ENCODE results near the gene FBXL19.
"Not testable (repeated sequence)": the region's sequence is repeated elsewhere in the genome, so short reads cannot be mapped to it uniquely, and the experiment has no call there.

The FBXL19 gene

DNA sequence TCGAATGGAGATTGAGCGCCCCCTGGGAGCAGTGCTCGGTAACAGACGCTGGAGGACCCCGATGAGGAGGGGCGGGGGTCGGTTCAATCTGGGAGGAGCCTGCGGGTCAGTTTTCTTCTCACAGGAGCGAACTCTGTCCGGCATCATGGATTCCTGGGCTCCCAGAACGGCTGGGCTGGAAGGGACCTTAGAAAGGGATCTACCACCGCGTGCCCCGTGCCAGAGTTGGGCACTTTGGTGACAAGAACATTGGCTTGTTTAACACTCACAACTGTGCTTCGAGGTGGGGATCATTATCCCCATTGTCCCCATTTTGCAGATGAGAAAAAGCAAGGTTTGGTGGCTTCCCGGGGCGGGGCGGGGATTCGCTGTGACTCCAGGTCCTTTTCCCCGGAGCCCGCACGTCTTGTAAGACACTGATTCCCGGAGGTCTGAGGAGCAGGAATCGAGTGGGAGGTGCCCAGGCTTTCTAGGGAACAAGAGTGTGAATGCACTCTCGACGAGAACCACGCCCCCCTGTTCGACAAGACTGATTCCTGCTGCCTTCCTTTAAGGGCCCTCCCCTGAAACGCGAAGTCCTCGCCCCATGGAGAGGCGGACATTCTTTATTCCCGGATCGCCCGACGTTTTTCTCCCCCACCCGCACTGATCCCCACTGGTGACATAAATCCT lies 1.5 kb upstream of the FBXL19 start:
- DNase-seq (ENCODE audit: low read depth): peak; percentile 77

DNA sequence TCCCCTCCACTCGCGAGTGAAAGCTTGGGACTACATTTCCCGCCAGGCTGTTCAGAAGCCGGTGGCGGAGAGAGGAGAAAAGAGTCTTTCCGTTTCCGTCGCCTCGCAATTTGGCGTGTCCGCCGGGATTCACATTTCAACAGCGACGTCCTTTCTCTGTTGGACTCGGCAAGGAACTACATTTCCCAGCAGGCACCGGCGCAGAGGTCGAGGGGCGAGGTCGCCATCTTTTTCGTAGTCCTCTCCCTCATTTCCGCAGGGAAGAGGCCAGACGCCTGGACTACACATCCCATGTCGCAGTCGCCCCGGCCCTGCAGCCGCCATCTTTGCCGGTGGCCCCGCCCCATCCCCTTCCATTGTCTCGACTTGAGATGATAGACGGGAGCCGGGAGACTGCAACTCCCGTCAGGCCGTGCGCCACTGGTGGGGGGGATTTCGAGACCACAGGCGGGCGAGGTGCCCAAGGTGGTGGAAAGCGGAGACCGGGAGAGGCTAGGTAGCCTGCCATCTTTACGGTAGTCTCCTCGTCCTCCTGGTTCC lies 882 bp upstream of the FBXL19 start:
- DNase-seq (ENCODE audit: low read depth): peak; percentile 99

DNA sequence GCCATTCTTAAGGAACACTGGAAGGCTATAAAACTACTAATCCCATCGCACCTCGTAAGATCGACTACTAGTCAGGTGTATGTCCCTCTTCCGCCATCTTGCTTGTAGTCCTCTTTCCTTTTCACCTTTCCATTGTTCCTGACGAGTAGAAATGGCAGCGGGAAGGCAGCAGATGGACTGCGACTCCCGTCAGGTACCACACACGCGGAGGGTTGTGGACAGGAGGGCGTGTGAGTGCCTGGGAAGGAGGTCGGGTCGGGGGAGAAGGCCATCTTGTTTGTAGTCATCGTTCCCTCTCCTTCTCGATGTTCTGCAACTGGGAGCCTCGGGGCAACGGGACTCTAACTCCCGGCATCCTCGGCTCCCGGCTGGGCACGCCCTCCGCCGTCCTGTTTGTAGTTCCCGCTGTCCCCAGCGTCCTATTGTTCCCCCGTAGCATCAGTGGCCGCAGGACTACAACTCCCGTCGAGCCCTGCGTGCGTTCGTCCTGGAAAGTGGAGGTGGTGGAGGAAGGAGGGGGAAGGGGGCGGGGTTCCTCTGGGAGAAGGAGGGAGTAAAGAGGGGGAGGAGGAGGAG lies 324 bp upstream of the FBXL19 start:
- peak; percentile 89 for DNase-seq (ENCODE audit: low read depth)

DNA sequence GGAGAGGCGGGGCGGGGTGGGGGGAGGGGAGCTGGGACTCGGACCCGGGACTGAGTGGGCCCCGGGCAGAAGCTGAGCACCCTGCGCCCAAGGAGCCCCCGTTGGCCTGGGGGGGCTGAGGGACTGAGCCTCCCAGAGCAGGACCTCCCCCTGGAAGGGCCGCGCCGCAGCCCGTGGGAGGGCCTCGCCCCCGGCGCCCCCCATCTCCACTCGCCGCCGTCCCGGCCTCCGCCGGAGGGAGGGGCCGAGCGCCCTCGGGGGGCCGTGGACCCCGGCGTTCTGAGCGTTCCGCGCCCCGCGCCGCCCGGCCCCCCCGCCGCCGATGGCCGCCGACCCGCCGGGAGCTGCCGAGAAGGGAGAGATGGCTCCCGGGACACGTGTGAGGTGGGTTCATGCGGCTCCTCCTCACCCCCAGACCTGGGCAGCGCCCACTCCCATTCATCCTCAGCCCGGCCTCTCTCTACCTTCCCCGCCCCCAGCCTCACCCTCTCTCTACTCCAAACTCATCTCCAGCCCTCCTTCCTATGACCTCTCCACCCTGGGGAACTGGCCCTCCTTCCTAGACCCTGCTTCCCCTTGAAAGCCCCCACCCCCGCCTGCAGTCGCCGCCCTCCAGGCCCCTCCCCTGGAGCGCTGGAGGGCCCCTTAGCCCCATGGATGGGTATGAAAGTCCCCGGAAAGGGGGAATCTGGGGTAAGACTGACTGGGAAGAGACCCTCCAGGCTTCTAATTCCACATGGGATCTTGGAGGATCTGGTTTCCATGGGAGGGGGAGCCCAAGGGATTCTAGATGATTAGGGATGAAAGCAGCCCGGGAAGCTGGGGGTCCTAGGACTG lies 922 bp downstream of the FBXL19 start:
- no peak for DNase-seq (ENCODE audit: low read depth)

DNA sequence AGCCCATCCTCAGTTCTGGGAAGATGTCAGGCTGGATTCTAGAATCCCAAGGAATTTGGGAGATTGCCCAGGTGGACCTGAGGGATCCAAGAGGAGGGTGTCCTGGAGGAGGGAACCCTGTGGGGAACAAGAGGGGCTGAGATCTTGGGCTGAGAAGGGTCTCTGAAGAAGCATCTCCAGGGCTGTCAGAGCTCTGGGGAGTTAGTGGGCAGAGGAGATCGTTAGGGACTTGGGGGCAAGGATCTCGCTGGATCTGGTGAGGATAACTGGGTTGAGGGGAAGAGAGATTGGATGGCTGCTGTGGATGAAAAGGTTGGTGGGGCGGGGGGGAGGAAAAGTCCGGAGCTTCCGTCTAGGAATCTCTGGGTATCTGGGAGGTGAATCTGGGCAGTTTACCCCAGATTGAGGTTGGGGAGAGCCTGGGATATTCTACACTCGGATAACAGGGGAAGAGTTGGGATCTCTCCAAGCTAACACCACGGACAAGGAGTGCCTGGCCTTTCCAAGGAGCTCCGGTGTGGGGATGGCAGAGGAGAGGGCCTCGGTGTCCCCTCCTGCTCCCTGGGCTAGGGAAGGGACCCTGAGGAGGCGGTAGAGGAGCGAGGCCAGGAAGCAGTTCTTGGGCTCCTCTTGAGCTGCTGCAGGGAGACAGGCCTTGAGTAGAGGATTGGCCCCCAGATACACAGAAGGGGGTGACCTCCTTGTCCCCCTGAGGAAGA lies 1.7 kb downstream of the FBXL19 start:
- no peak for DNase-seq (ENCODE audit: low read depth)

DNA sequence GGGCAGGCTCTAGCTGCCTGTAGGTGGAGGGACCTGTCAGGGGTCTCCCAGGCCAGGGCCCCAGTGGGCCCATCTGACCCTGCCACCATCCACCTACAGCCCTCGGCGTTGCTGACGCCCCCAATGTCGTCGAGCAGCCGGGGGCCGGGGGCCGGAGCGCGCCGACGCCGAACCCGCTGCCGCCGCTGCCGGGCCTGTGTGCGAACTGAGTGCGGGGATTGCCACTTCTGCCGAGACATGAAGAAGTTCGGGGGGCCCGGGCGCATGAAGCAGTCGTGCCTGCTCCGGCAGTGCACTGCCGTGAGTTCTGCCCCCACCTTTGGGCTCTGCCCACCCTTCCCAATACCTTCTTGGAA lies 2.2 kb downstream of the FBXL19 start:
- no peak for DNase-seq (ENCODE audit: low read depth)

DNA sequence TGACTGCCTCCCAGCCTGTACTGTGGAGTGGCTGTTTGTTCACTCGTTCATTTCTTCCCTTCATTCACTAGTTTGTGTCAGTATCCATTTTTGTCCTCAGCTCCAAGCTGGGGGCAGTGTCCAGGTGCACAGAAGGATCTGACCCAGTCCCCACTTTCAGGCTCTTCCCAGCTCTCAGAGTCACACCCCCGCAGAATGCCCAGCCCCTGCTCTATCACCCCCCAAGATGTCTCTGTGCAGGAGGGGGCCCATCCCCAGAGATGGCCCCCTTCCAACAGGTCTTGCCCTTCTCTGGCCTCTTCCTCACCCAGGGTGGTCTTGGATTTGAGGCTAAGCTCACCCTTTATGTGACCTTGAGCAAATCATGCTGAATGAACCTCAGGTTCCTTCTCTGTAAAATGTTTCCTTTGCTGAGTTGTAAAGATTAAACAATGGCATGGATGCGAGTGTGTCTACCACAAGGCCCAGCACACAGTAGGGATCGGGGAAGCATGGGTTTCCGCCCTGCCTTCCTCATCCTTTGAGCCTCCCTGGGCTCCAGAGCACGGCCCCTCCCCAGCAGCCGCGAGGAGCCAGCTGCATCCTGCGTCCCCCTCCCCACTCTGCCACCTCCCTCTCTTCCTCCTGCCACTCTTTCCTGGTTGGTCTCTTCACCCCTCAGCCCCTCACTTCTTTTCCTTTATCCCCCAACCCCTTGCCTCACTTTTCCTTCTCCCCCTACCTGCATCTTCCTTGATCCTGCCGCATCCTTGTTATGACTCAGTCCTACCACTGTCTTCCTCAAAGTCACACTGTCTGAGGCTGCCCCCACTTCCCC lies 2.8 kb downstream of the FBXL19 start:
- no peak for DNase-seq (ENCODE audit: low read depth)

DNA sequence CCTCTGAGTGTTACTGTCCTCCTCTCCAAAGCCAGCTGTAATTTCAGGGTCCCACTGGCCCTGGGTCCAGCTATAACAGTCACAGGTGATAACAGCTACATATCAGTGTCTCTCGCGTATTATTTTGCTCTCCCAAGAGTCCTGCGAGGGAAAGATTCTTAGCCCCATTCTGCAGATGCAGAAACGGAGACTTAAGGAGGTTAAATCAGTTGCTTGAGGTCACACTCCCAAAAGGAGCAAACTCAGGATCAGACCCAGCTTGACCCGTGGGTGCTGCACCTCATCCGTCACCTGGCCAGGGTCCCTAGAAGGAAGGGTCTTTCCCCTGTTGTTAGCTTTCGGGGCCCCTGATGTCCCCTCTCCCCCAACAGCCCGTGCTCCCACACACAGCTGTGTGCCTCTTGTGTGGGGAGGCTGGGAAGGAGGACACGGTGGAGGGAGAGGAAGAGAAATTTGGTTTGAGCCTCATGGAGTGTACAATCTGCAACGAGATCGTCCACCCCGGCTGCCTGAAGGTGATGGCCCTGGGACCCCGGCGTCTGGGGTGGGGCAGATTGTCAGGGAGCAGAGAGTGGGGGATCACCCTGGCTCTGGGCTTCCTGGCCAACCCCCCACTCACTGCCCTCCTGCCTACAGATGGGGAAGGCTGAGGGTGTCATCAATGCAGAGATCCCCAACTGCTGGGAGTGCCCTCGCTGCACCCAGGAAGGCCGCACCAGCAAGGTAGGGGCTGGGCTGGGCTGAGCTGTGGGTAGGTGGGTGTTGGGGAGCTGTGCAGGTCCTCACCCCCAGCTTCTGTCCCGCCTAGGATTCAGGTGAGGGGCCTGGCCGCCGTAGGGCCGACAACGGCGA lies 3.8 kb downstream of the FBXL19 start:
- DNase-seq (ENCODE audit: low read depth): no peak

DNA sequence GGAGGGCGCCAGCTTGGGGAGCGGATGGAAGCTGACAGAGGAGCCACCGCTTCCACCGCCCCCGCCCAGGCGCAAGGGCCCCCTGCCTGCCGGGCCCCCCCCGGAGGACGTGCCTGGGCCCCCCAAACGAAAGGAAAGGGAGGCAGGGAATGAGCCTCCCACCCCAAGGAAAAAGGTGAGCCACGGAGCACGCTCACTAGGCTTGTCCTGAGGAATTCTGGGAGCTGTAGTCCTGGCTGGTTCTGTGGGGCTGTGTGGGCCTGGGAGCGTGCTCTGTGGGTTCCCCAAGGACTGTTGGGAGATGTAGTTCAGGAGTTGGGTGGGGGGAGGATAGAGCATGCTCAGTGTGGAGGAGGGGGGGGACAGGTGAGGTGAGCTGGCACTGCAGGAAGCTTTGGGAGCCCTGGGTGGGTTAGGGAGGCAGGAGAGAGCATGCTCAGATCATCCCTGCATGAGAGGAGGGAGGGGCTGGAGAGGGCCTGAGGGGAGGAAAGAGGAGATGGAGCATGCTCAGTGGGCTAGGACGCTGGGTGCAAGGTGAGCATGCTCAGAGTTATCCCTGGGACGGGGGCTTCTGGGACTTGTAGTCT lies 4.5 kb downstream of the FBXL19 start:
- DNase-seq (ENCODE audit: low read depth): no peak

DNA sequence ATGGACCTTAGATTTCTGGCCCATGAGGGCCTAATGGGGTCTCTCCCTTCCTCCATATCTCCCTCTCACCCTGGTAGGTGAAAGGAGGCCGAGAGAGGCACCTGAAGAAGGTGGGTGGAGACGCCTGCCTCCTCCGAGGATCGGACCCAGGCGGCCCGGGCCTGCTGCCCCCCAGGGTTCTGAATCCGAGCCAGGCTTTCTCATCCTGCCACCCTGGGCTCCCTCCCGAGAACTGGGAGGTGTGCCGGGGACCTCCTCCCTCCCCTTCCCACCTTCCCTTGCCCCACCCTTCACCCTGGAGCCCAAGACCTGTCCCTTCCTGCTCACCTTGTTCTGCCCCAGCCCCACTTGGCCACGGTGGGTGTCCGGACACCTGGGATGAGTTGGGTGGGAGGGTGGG lies 5.0 kb downstream of the FBXL19 start:
- no peak for DNase-seq (ENCODE audit: low read depth)

DNA sequence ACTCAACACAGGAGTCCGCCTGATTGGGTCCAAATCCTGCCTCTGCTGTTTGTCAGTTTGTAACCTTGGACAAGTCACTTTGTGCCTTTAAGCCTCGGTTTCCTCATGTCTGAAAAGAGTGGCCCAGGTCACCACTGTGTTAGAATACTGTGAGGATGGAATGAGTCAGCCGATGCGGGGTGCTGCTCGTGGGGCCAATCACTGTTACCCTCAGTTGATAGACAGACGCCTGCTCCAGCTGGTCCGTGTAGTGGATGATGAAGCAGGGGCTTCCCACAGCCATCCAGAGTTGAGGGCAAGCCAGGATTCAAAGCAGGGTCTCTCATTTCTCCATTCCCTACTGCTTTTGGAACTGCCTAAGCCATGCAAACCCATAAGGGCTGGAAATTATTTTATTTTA lies 5.8 kb downstream of the FBXL19 start:
- no peak for DNase-seq (ENCODE audit: low read depth)

DNA sequence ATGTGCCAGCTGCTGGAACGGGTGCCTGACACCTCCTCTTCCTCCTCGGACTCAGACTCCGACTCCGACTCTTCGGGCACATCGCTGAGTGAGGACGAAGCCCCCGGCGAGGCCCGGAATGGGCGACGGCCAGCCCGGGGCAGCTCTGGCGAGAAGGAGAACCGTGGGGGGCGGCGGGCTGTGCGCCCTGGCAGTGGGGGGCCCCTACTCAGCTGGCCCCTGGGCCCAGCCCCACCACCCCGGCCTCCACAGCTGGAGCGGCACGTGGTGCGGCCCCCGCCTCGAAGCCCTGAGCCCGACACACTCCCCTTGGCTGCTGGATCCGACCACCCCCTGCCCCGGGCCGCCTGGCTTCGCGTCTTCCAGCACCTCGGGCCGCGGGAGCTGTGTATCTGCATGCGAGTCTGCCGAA lies 6.8 kb downstream of the FBXL19 start:
- no peak for DNase-seq (ENCODE audit: low read depth)

DNA sequence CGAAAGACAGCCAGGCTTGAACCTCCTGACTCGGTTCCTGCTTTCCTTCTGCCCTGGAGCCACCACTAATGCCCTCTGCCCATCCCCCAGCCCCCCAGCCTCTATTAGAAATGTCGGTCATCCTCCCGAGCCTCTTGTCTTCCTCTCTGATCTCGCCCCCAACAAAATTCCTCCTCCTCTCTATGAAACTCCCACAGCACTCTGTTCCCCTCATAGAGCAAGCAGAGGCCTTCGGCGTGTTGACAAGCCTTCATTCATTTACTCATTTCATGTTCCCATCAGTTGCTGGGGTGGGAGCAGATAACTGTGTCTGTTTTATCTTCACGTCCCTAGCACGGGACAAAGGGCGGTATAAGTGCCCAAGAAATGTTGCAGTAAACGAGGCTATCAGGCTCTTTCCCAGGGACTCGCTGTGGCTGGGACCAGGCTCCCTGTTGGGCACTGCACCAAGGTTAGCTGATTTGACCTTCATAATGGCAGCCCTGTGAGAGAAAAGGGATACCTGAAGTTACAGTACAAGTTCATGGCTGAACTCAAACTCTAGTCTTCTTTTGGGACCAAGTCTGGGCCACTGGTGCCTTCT lies 7.8 kb downstream of the FBXL19 start:
- no peak for DNase-seq (ENCODE audit: low read depth)

DNA sequence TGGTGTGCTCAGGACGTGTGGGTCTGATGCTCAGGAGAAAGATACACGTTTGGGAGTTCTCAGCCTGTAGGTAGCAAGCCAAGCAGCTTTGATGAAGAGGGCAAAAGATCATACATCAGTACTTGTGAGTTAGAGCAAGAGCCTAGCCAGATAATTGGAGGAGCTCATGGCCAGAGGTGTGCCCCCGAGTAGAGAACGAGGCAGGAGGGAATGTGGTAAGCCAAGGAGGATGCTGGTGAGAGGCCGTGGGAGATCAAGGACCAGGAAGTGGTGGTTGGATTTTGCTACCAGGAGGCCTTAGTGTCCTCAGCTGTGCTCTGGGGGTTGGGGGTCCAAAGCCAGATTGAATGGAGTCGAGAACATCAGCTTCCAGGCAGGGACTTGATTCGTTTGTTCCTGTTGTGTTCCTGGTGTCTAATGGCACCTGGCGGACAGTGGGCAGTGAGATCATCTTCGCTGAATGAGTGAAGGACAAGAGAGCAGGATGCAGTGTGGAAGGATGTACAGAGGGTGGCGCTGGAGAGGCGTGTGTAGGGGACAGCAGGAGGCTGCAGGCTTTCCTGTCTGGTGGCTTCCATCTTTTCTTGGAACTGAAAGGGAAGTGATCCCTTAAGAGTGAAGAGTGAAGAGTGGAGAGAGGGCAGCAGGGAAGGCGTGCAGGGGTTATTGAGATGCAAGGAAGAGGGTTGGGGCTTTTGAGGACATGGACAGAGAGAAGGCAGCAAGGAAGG lies 11.6 kb downstream of the FBXL19 start:
- no peak for DNase-seq (ENCODE audit: low read depth)

DNA sequence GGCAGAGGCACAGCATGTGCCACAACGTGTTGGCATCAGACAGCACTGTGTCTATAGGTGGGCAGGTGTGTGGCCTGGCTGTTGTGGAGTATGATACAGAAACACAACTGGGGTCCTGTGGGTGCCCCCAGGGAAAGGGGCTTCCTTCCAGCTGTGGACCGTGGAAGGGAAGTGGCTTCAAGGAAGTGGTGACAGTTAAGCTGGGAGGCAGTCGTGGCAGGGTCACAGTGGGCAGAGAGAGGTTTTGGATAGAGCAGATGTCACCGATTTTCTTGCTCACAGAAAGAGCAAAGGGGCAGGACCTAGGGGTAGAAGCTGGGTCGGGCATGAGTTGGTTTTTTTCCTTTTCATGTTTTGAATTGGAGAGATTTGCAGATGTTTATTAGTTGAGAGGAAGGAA lies 14.3 kb downstream of the FBXL19 start:
- DNase-seq (ENCODE audit: low read depth): no peak

DNA sequence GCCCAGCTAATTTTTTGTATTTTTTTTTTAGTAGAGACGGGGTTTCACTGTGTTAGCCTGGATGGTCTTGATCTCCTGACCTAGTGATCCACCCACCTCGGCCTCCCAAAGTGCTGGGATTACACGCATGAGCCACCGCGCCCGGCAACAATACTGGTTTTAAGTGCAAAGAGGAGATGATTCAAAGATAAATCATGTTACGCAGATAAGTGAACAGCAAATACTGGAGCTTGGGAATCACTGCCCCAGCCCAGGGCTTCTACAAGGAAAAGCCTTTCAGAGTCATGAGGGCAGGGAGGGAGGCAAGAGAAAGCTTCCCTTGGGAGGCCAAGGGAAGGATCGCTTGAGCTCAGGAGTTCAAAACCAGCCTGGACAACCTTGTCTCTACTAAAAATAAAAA lies 16.2 kb downstream of the FBXL19 start:
- not testable (repeated sequence) for DNase-seq (ENCODE audit: low read depth)

DNA sequence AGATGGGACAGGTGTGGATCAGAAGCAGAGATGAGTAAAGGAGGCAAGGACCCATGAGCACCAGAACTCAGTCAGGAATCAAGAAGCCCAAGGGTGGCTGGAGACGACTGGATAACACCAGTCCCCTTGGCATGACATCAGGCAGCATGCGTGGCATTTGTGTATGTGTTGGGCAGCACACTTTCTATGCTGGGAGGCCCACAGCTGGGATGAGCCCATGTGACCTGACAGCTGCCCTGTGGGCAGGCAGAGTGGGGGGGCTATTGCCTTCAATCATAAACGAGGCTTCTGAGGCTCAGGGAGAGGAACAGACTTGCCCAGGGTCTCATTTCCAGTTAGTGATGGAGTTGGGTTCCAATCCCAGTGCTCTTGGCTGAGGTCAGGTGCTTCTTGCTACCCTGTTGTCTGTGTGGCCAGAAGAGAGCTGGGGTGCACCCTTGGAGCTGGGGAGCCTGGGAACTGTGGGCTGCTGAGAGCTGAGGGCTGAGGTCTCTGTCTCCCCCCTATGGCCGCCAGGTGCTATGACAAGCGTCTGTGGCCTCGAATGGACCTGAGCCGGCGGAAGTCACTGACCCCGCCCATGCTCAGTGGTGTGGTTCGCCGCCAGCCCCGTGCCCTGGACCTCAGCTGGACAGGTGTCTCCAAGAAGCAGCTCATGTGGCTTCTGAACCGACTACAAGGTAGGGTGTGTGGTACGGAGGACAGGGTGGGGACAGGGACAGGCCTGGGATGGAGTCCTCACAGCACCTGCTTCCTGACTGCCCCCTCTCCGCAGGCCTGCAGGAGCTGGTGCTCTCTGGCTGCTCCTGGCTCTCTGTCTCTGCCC lies 18.4 kb downstream of the FBXL19 start:
- DNase-seq (ENCODE audit: low read depth): peak; percentile 31

DNA sequence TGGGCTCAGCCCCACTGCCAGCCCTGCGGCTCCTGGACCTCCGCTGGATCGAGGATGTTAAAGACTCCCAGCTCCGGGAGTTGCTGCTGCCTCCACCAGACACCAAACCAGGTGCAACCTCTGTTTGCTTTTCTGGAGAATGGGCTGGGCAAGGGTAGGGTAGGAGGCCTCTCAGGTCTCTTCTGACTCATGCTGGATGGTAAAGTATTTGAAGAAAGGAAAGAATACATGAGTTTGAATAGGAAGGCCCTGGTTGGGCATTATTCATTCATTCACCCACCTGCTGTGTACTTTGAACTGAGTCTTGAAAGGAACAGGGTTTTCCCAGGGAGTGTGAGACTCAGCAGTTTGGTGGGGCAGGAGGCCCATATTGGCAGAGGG lies 19.0 kb downstream of the FBXL19 start:
- DNase-seq (ENCODE audit: low read depth): no peak

Measured in stimulated activated CD8-positive, alpha-beta memory T cell treated with anti-CD3 and anti-CD28 coated beads, Interleukin-15, amount 100 ng/mL, for 1 hour (primary cell).